K562 (cell line): Measurements from ENCODE around the gene MRPL4. TPM values are rescaled to one million over a fixed set of nuclear protein-coding genes. Genes with fewer than 3 reads are reported as not detected.
A peak's percentile ranks its signal among the peaks of the same experiment; 100 is the strongest.

Source experiments
- ARID3B ChIP-seq: fragments of 250-450 bp; sonication (Bioruptor Pico); IDR thresholded peaks from 2 replicates; pipeline ENCODE4 v1.4.0; 2020; ENCODE audit warnings: borderline replicate concordance
- GATAD2A ChIP-seq: fragments of 450-650 bp; IDR thresholded peaks from 2 replicates; pipeline ENCODE4 v1.6.1; 2017
- MECOM ChIP-seq: fragments of 250-450 bp; sonication (Bioruptor Pico); IDR thresholded peaks from 2 replicates; pipeline ENCODE4 v1.8.0; 2022; ENCODE audit warnings: inconsistent platforms
- MNT ChIP-seq, 2 experiments: fragments of 450-650 bp; conservative IDR thresholded peaks; 2 replicates each; pipeline ENCODE4 v1.6.1; 2017; ENCODE audit warnings: mild to moderate bottlenecking in 2 of 2, moderate library complexity in 2 of 2
- NKRF ChIP-seq: fragments of 450-650 bp; IDR thresholded peaks from 2 replicates; pipeline ENCODE4 v1.6.1; 2016; ENCODE audit warnings: borderline replicate concordance
- NR4A1 ChIP-seq, 2 experiments: fragments of 250-450 bp in 1 of 2; fragments of 450-650 bp in 1 of 2; sonication (Bioruptor Pico) in 1 of 2; IDR thresholded peaks; 2 replicates each; pipeline versions ENCODE4 v1.4.0 to v1.6.1; 2016 to 2020; ENCODE audit warnings: mild to moderate bottlenecking in 2 of 2, missing compliant biosample characterization in 1 of 2, missing genetic modification characterization in 1 of 2, moderate library complexity in 1 of 2
- NRF1 ChIP-seq, 2 experiments: fragments of 450-650 bp; IDR thresholded peaks in 1 of 2; conservative IDR thresholded peaks in 1 of 2; 2 replicates each; pipeline ENCODE4 v1.6.1; 2014; ENCODE audit warnings: mild to moderate bottlenecking in 2 of 2
- RB1 ChIP-seq: fragments of 450-650 bp; IDR thresholded peaks from 2 replicates; pipeline ENCODE4 v1.6.1; 2017; ENCODE audit warnings: low read depth, mild to moderate bottlenecking
- RBBP5 ChIP-seq: fragments of 200-600 bp; sonication (generic); IDR thresholded peaks from 2 replicates; pipeline ENCODE4 v1.6.1; 2012; ENCODE audit warnings: borderline replicate concordance, mild to moderate bottlenecking, low read length, control low read depth, inconsistent platforms; ENCODE audit not compliant: insufficient read depth, poor library complexity, severe bottlenecking
- RBFOX2 ChIP-seq: fragments of 200-400 bp; formaldehyde crosslinking; IDR thresholded peaks from 2 replicates; pipeline ENCODE4 v1.6.1; 2017; ENCODE audit warnings: low read depth, mild to moderate bottlenecking, low read length, moderate library complexity
- RBM39 ChIP-seq: fragments of 200-400 bp; formaldehyde crosslinking; optimal IDR thresholded peaks from 2 replicates; pipeline ENCODE3; 2018; ENCODE audit warnings: low read depth, low read length
- STAG1 ChIP-seq: sonication (generic); formaldehyde crosslinking; IDR thresholded peaks from 2 replicates; pipeline ENCODE4 v1.5.0; 2020; ENCODE audit warnings: missing genetic modification reagents, borderline replicate concordance
- STAT5B ChIP-seq: fragments of 250-450 bp; sonication (Bioruptor Pico); IDR thresholded peaks from 2 replicates; pipeline ENCODE4 v1.8.0; 2021; ENCODE audit warnings: mild to moderate bottlenecking, inconsistent platforms
- TEAD2 ChIP-seq: fragments of 450-650 bp; IDR thresholded peaks from 2 replicates; pipeline ENCODE4 v1.6.1; 2016; ENCODE audit warnings: missing genetic modification characterization, control low read depth, missing compliant biosample characterization
- THRB ChIP-seq: fragments of 450-650 bp; formaldehyde crosslinking; conservative IDR thresholded peaks from 2 replicates; pipeline ENCODE4 v1.4.0; 2022; ENCODE audit warnings: mild to moderate bottlenecking, missing genetic modification characterization
- USF1 ChIP-seq: sonication (generic); formaldehyde crosslinking; IDR thresholded peaks from 2 replicates; pipeline ENCODE4 v1.9.0; 2022; ENCODE audit warnings: mild to moderate bottlenecking, missing genetic modification reagents
- YY1 ChIP-seq, 3 experiments: IDR thresholded peaks; 2 replicates each; pipeline ENCODE4 v1.6.1; 2011; ENCODE audit warnings: low read length in 2 of 3, mild to moderate bottlenecking in 2 of 3, moderate library complexity in 2 of 3, borderline replicate concordance in 1 of 3, control low read depth in 1 of 3, low read depth in 1 of 3; ENCODE audit not compliant: insufficient read depth in 3 of 3, insufficient replicate concordance in 2 of 3, control insufficient read depth in 1 of 3, insufficient read length in 1 of 3; ENCODE audit errors: extremely low read depth in 1 of 3
- ZEB2 ChIP-seq: fragments of 450-650 bp; IDR thresholded peaks from 2 replicates; pipeline ENCODE4 v1.6.1; 2016
- ZNF785 ChIP-seq: fragments of 250-450 bp; sonication (Bioruptor Pico); IDR thresholded peaks from 2 replicates; pipeline ENCODE4 v1.4.0; 2020; ENCODE audit warnings: mild to moderate bottlenecking
- polyA plus RNA-seq, 8 experiments: library from polyadenylated mRNA; depleted of rRNA in 4 of 8; stranded (reverse) in 5 of 8; unstranded in 3 of 8; fragments of >200 nt; fragmentation: Nextera tagmentation in 2 of 8; fragmentation: Illumina TruSeq in 1 of 8; extraction: Ambion mirVana in 2 of 8; extraction: Trizol in 1 of 8; gene quantifications; 2 replicates each; pipeline versions ENCODE4 v1.2.1 to v1.2.3, GENCODE V29; 2011 to 2014; ENCODE audit warnings: inconsistent platforms in 1 of 8, missing spikeins in 1 of 8
- total RNA-seq, 7 experiments: library from RNA; depleted of rRNA in 6 of 7; stranded (reverse); fragments of >200 nt in 6 of 7; fragmentation: Illumina TruSeq in 2 of 7; extraction: Trizol in 2 of 7; gene quantifications; 2 replicates each; pipeline versions ENCODE4 v1.2.1 to v1.2.3, GENCODE V29; 2011 to 2021; ENCODE audit warnings: low replicate concordance in 1 of 7

The MRPL4 gene
- total and polyA plus RNA-seq, 9 of the 15 experiments (the other 6 are each of a cell fraction or from before 2014, with no cell fraction given): 1.4 to 239 (median 64.9) TPM

- TF ChIP-seq STAG1: peak; percentile 11; the same call in 1 of the 2 replicates
- TF ChIP-seq ZEB2: no peak
- TF ChIP-seq NRF1 (conservative IDR thresholded peaks at IDR 0.05 in 1 of 2, IDR thresholded peaks at IDR 0.05 in 1 of 2): peak; percentile 53 to 59; a peak in 3 of 4 replicates
- 0 out of 2 replicates have a peak, but pooled peaks have one; percentile 17 for TF ChIP-seq USF1
- peak; percentile 37 for TF ChIP-seq RBBP5
- no peak for TF ChIP-seq THRB (CRISPR knock-in tag)
- TF ChIP-seq TEAD2 (tag): no peak
- TF ChIP-seq MECOM: no peak
- TF ChIP-seq RB1: peak; percentile 48; the same call in 1 of the 2 replicates
- peak; percentile 39 to 81 for TF ChIP-seq MNT (conservative IDR thresholded peaks at IDR 0.05)
- TF ChIP-seq GATAD2A: peak; percentile 66; the same call in 1 of the 2 replicates
- 0 out of 2 replicates have a peak, but pooled peaks have one; percentile 40 for TF ChIP-seq NKRF
- TF ChIP-seq RBM39: no peak
- TF ChIP-seq NR4A1 (CRISPR knock-in tag; IDR thresholded peaks at IDR 0.05): no peak
- TF ChIP-seq NR4A1 (tag; IDR thresholded peaks at IDR 0.05): no peak
- no peak for TF ChIP-seq ARID3B (CRISPR knock-in tag)
- TF ChIP-seq STAT5B: no peak
- no peak for TF ChIP-seq ZNF785 (CRISPR knock-in tag)
- peak; percentile 90 for TF ChIP-seq RBFOX2
- peak in 1 of 3 experiments; percentile 49 for TF ChIP-seq YY1 (IDR thresholded peaks at IDR 0.05; ENCODE audit: borderline replicate concordance in 1 of 3, control insufficient read depth in 1 of 3, extremely low read depth in 1 of 3, insufficient read depth in 3 of 3, insufficient read length in 1 of 3, insufficient replicate concordance in 2 of 3, low read depth in 1 of 3, low read length in 2 of 3)
Measured at GRCh38 chr19:10290876-10291553, 39.0 kb downstream of the MRPL4 start (continued).
